GM19351 (cell line): ENCODE measurements around the gene ADAM33.

Source experiments
- ATAC-seq: cut with Tn5 transposase; IDR thresholded peaks from one replicate; pipeline ENCODE4 v1.9.1; 2021; ENCODE audit warnings: mild to moderate bottlenecking, moderate library complexity; ENCODE audit not compliant: unreplicated experiment

ADAM33 gene

GRCh38 chr20:3707508-3707899 lies 25.7 kb upstream of the ADAM33 start:
- no peak for ATAC-seq

GRCh38 chr20:3706774-3707507 lies 25.1 kb upstream of the ADAM33 start:
- ATAC-seq = no peak

- ATAC-seq = no peak
These were observed 24.3 kb upstream of the ADAM33 start for GRCh38 chr20:3705970-3706739.

- ATAC-seq = no peak
These were observed 23.7 kb upstream of the ADAM33 start for GRCh38 chr20:3705491-3705969.

GRCh38 chr20:3704087-3704486 lies 22.3 kb upstream of the ADAM33 start:
- ATAC-seq = no peak

- ATAC-seq = no peak
These were observed 21.0 kb upstream of the ADAM33 start for GRCh38 chr20:3702611-3703391.

- no peak for ATAC-seq
These were observed 19.5 kb upstream of the ADAM33 start for GRCh38 chr20:3701061-3701998.

GRCh38 chr20:3699037-3699436 lies 17.2 kb upstream of the ADAM33 start:
- no peak for ATAC-seq

- no peak for ATAC-seq
These were observed 16.8 kb upstream of the ADAM33 start for GRCh38 chr20:3698591-3699001.

GRCh38 chr20:3697588-3698305 lies 15.9 kb upstream of the ADAM33 start:
- no peak for ATAC-seq

GRCh38 chr20:3696745-3697587 lies 15.2 kb upstream of the ADAM33 start:
- ATAC-seq = no peak

- ATAC-seq = no peak
These were observed 14.4 kb upstream of the ADAM33 start for GRCh38 chr20:3696200-3696599.

- ATAC-seq = no peak
These were observed 13.1 kb upstream of the ADAM33 start for GRCh38 chr20:3694864-3695263.

GRCh38 chr20:3693376-3693775 lies 11.6 kb upstream of the ADAM33 start:
- no peak for ATAC-seq

- ATAC-seq = no peak
These were observed 11.0 kb upstream of the ADAM33 start for GRCh38 chr20:3692706-3693294.

GRCh38 chr20:3691897-3692296 lies 10.1 kb upstream of the ADAM33 start:
- no peak for ATAC-seq

GRCh38 chr20:3691306-3691705 lies 9.5 kb upstream of the ADAM33 start:
- ATAC-seq = no peak

- no peak for ATAC-seq
These were observed 8.6 kb upstream of the ADAM33 start for GRCh38 chr20:3690413-3690812.
